ENCODE results near the gene RAPSN. TPM values are rescaled to one million over a fixed set of nuclear protein-coding genes. Genes with fewer than 3 reads are reported as not detected.
A peak's percentile ranks its signal among the peaks of the same experiment; 100 is the strongest.

Gene RAPSN
- total and polyA plus RNA-seq, 5 donors from 2014 or later: 1.7 TPM; not detected in 4

DNA sequence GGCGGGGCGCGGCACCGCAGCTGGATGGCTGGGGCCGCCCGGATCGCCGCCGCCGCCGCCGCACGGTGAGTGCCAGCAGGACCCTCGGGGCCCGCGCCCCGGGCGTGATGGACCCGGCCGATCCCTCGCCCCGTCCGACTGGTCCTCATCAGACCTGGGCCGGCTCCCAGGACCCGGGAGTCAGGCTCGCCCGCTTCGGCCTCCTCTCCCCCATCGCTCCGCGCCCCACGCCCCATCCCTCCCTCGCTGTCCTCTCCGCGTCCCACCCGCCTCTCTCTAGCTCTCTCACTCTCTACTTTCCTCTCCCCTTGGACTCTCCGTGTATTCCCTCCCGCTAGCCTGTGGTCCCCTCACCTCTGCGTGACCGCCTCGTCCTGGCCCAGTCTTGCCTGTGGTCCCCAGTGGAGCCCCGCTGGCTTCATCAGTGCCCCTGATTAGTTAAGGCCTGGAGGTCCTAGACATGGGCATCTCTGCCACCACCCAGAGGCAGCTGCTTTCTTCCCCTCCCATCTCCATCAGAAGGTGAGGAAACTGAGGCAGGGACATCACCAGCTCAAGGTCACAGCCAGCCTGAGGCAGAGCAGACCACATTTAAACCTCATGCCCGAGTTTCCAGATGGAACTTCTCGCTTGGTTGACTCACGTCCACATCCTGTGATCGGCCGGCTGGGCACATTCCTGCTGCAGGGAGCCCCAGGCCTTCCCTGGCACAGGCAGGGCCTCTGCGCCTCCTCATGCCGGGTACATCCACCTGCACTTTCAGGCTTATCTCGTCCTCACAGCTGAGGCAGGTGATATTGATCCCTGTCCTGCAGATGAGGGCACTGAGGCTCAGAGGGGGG is 40.1 kb downstream of the RAPSN start:
- Mint-ChIP-seq H3K4me1 (peaks cover 0 to 35% (median 5%) of the 10 kb centered on the region in 4 donors), H3K27me3 (no peaks in the 10 kb centered on the region), H3K4me3 (peak overlapping the region; percentile 87 to 97 (median 94)), H3K9me3 (no peaks in the 10 kb centered on the region), H3K36me3 (peaks cover 4% of the 10 kb centered on the region), H3K27ac (peak overlapping the region; percentile 90 to 98 (median 97))
- Histone ChIP-seq H3K27me3 (ENCODE audit: control insufficient read depth, insufficient read depth, low read length) (no peaks in the 10 kb centered on the region), H3K27ac (ENCODE audit: insufficient read depth, low read length, poor library complexity, severe bottlenecking) (peak overlapping the region; percentile 86), H3K9me3 (ENCODE audit: control insufficient read depth in 2 of 2, low read length in 2 of 2) (no peaks in the 10 kb centered on the region), H3K4me1 (ENCODE audit: control insufficient read depth, insufficient read depth, low read length, poor library complexity, severe bottlenecking) (peaks cover 29% of the 10 kb centered on the region), H3K36me3 (ENCODE audit: control insufficient read depth, insufficient read depth, low read length) (peaks cover 5% of the 10 kb centered on the region), H3K4me3 (ENCODE audit: low read depth, low read length) (peak overlapping the region; percentile 71)
- ATAC-seq (ENCODE audit: low read depth in 2 of 2): no peak
- DNase-seq: peak in 1 of 3 donors; percentile 18

DNA sequence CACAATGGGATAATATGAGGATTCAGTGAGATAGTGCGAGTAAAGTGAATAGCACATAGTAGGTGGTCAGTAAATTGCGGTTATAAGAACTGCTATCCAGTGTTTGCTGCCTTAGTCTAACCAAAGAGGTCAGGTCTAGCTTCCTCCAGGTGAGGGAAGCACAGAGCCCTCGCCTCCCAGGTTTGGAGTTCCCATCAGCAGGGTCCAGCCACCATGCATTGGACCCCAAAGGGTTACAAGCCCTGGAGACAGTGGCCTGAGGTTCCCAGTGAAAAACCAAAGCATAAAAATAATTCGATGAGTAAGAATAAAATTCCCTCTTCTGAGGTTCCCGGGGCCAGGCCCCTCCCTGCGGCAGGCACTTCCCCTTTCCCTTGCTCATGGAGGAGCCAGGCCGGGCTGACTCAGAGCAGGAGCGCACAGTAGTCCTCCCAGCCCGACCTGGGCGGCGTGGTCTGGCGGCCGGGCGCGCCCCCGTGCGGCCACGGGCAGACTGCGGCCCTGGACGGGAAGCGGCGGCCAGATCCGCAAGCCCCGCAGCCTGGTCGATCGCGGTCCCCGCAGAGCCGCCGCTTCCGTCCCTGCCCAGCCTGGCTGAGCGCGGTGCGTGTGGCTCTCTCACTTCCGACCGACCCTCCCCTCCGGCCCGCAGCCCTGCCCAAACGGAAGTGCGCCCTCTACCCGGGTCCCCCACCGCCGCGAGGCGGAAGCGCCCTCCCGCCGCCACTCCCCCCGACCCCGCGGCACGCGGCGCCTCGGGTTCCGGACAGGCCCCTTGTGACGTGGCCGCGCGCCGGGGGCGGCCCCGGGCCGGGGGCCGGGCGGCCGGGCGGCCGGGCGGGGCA is 41.0 kb downstream of the RAPSN start, which contains the start of gene SLC39A13:
Gene SLC39A13, plus strand, starts transcription at position 845 of the 845 bp plus-strand sequence. CDS start 1,505 bp downstream, outside the sequence.
- Histone ChIP-seq H3K9me3 (ENCODE audit: control insufficient read depth in 2 of 2, low read length in 2 of 2) (no peaks in the 10 kb centered on the region), H3K27ac (ENCODE audit: insufficient read depth, low read length, poor library complexity, severe bottlenecking) (peak within 1 kb of the TSS; percentile 89), H3K4me3 (ENCODE audit: low read depth, low read length) (peak within 1 kb of the TSS; percentile 75), H3K4me1 (ENCODE audit: control insufficient read depth, insufficient read depth, low read length, poor library complexity, severe bottlenecking) (peaks cover 29% of the 10 kb centered on the region), H3K36me3 (ENCODE audit: control insufficient read depth, insufficient read depth, low read length) (no peaks in the 10 kb centered on the region), H3K27me3 (ENCODE audit: control insufficient read depth, insufficient read depth, low read length) (no peaks in the 10 kb centered on the region)
- ATAC-seq (ENCODE audit: low read depth in 2 of 2) (peak; percentile 85 to 88), DNase-seq (peak; percentile 88 to 94 (median 90))
- Mint-ChIP-seq H3K4me1 (peaks cover 0 to 35% (median 5%) of the 10 kb centered on the region in 4 donors), H3K36me3 (no peaks in the 10 kb centered on the region), H3K4me3 (peak within 1 kb of the TSS; percentile 91 to 97 (median 94)), H3K27ac (peak within 1 kb of the TSS; percentile 93 to 98 (median 97)), H3K9me3 (no peaks in the 10 kb centered on the region), H3K27me3 (no peaks in the 10 kb centered on the region)

DNA sequence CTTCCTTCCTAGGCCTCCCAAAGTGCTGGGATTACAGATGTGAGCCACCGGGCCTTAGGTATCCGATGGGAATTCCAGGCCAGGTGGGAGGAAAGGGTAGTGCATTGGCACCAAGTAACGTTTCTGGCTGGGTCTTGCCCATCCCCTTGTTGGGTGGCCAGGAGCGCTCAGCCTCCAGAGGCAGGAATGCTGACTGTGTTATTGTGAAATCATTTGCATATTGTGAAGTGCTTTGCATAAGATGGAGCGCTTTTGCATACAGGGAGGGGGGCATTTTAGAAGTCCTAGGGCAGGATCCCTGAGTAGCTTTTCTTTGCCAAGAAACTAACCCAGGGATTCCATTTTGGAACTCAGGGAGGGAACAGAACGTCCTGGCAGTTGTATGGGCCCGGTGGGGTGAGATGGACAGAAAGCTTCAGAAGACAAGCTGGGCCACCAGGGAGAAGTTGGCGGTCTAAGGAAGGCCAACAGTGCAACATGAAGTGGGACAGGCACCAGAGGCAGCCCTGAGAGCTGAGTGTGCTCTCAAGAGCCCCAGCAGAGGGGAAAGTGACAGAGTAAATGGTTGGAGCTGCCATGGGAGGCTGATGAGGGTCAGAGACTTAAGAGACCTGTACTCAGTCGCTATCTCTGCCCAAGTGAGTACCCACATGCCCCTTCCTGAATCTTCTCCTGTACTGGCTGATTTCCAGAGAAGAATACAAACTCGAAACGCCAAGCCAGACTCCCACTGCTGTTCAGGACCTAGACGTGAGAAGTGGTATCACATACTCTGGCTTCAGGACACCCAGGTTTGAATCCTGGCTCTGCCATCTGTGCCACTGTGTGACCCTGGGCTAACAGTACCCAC is 41.8 kb downstream of the RAPSN start:
- H3K36me3 Mint-ChIP-seq: no peaks in the 10 kb centered on the region
- no peak for ATAC-seq (ENCODE audit: low read depth in 2 of 2)
- Histone ChIP-seq H3K27ac (ENCODE audit: insufficient read depth, low read length, poor library complexity, severe bottlenecking) (peak overlapping the region; percentile 89), H3K9me3 (ENCODE audit: control insufficient read depth in 2 of 2, low read length in 2 of 2) (no peaks in the 10 kb centered on the region), H3K36me3 (ENCODE audit: control insufficient read depth, insufficient read depth, low read length) (no peaks in the 10 kb centered on the region), H3K27me3 (ENCODE audit: control insufficient read depth, insufficient read depth, low read length) (no peaks in the 10 kb centered on the region), H3K4me3 (ENCODE audit: low read depth, low read length) (peak overlapping the region; percentile 75), H3K4me1 (ENCODE audit: control insufficient read depth, insufficient read depth, low read length, poor library complexity, severe bottlenecking) (peaks cover 29% of the 10 kb centered on the region)
- no peaks in the 10 kb centered on the region for H3K27me3 Mint-ChIP-seq
- peaks cover 0 to 37% (median 5%) of the 10 kb centered on the region in 4 donors for H3K4me1 Mint-ChIP-seq
- H3K9me3 Mint-ChIP-seq: no peaks in the 10 kb centered on the region
- H3K4me3 Mint-ChIP-seq: peak overlapping the region; percentile 68 to 93 (median 86)
- DNase-seq: no peak
- H3K27ac Mint-ChIP-seq: peak overlapping the region; percentile 76 to 93 (median 88)

DNA sequence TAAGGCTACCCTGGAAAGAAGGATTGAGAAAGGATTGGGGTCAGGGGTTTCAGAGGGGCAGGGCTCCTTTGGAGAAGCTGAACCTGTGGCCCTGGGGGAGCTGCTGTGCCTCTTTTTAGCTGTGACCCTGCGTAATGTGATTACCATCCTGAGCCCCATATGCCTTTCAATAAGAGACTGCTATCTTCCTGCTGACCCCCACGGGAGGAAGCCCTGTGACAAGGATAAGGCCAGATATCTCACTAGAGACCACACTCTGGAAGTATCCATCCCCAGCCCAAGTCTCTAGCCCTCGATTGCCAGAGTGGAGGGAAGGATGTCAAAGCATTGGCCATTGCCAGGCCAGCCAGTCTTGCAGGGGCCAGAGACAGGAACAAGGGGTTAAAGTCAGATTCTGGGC is 45.4 kb downstream of the RAPSN start:
- H3K27ac ChIP-seq (ENCODE audit: insufficient read depth, low read length, poor library complexity, severe bottlenecking): no peak overlapping the region
- H3K36me3 ChIP-seq (ENCODE audit: control insufficient read depth, insufficient read depth, low read length): no peaks in the 10 kb centered on the region
- Mint-ChIP-seq H3K4me3 (peak overlapping the region in 2 of 4 donors; percentile 60 to 76), H3K27me3 (no peaks in the 10 kb centered on the region), H3K27ac (peak overlapping the region in 1 of 3 donors; percentile 53), H3K4me1 (peaks cover 0 to 37% (median 16%) of the 10 kb centered on the region in 4 donors), H3K36me3 (no peaks in the 10 kb centered on the region), H3K9me3 (no peaks in the 10 kb centered on the region)
- H3K4me1 ChIP-seq (ENCODE audit: control insufficient read depth, insufficient read depth, low read length, poor library complexity, severe bottlenecking): peaks cover 28% of the 10 kb centered on the region
- no peaks in the 10 kb centered on the region for H3K27me3 ChIP-seq (ENCODE audit: control insufficient read depth, insufficient read depth, low read length)
- no peak for DNase-seq
- H3K4me3 ChIP-seq (ENCODE audit: low read depth, low read length): no peak overlapping the region
- no peak for ATAC-seq (ENCODE audit: low read depth in 2 of 2)
- H3K9me3 ChIP-seq (ENCODE audit: control insufficient read depth in 2 of 2, low read length in 2 of 2): no peaks in the 10 kb centered on the region

DNA sequence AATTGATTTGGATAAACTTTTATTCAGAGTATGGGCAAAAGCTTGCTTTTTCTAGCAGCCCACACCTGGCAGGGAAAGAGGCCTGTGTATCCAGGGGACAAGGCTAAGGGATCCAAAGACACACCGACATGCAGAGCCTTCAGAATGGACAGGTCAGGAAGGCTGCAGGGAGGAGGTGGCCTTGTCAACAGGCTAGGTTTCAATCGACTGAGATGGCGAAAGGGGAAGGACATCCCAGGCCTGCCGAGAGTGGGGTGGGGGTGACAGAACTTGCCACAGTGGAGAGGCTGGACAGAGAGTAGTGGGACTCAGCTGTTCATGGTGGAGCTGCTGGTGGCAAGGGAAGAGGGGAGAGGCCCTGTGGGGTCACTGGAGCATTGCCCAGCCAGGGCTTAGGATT is 45.8 kb downstream of the RAPSN start:
- Histone ChIP-seq H3K9me3 (ENCODE audit: control insufficient read depth in 2 of 2, low read length in 2 of 2) (no peaks in the 10 kb centered on the region), H3K36me3 (ENCODE audit: control insufficient read depth, insufficient read depth, low read length) (no peaks in the 10 kb centered on the region), H3K4me3 (ENCODE audit: low read depth, low read length) (no peak overlapping the region), H3K27ac (ENCODE audit: insufficient read depth, low read length, poor library complexity, severe bottlenecking) (no peak overlapping the region), H3K4me1 (ENCODE audit: control insufficient read depth, insufficient read depth, low read length, poor library complexity, severe bottlenecking) (peaks cover 27% of the 10 kb centered on the region), H3K27me3 (ENCODE audit: control insufficient read depth, insufficient read depth, low read length) (no peaks in the 10 kb centered on the region)
- Mint-ChIP-seq H3K36me3 (no peaks in the 10 kb centered on the region), H3K9me3 (no peaks in the 10 kb centered on the region), H3K27me3 (no peaks in the 10 kb centered on the region), H3K27ac (peak overlapping the region in 2 of 3 donors; percentile 53 to 93), H3K4me3 (peak overlapping the region in 2 of 4 donors; percentile 60 to 76), H3K4me1 (peaks cover 0 to 41% (median 17%) of the 10 kb centered on the region in 4 donors)
- ATAC-seq (ENCODE audit: low read depth in 2 of 2): no peak
- no peak for DNase-seq

DNA sequence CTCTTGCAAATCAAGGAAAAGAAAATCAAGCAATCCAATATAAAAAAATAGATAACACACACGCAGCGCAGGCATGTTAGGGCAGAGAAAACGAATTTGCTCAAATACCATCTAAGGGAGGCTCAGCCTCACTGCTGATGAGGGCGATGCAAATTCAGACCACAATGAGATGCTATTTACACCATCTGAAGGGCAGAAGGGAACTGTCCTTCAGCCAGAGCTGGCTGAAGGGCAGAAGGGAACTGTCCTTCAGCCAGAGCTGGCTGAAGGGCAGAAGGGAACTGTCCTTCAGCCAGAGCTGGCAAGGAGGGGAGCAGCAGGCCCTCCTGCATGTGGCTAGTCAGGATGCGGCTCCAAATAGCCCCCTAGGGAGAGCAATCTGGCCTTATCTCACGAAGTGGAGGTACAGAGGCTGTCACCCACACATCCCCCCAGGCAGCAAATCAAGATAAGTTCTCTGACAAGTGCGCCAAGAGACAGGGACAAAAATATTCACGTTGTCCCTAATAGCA is 48.1 kb downstream of the RAPSN start:
- Histone ChIP-seq H3K36me3 (ENCODE audit: control insufficient read depth, insufficient read depth, low read length) (no peaks in the 10 kb centered on the region), H3K27ac (ENCODE audit: insufficient read depth, low read length, poor library complexity, severe bottlenecking) (peak overlapping the region; percentile 66), H3K4me1 (ENCODE audit: control insufficient read depth, insufficient read depth, low read length, poor library complexity, severe bottlenecking) (peaks cover 23% of the 10 kb centered on the region), H3K27me3 (ENCODE audit: control insufficient read depth, insufficient read depth, low read length) (no peaks in the 10 kb centered on the region), H3K4me3 (ENCODE audit: low read depth, low read length) (peak overlapping the region; percentile 54), H3K9me3 (ENCODE audit: control insufficient read depth in 2 of 2, low read length in 2 of 2) (no peaks in the 10 kb centered on the region)
- ATAC-seq (ENCODE audit: low read depth in 2 of 2) (no peak), DNase-seq (no peak)
- Mint-ChIP-seq H3K27me3 (no peaks in the 10 kb centered on the region), H3K4me3 (peak overlapping the region; percentile 75 to 91 (median 84)), H3K27ac (peak overlapping the region; percentile 88 to 94 (median 93)), H3K9me3 (no peaks in the 10 kb centered on the region), H3K36me3 (no peaks in the 10 kb centered on the region), H3K4me1 (peaks cover 0 to 43% (median 18%) of the 10 kb centered on the region in 4 donors)
